A673 (cell line): ENCODE measurements around the gene PSMD8. TPM values are rescaled to one million over a fixed set of nuclear protein-coding genes. Genes with fewer than 3 reads are reported as not detected.
"Not testable (repeated sequence)": the region's sequence is repeated elsewhere in the genome, so short reads cannot be mapped to it uniquely, and the experiment has no call there.

Experiments used
- BruUV-seq: library from RNA; stranded (reverse); fragments of 400-500 nt; replicated peaks from 2 replicates; lab custom pipeline; 2021; lab: Mats Ljungman, UMichigan
- CTCF ChIA-PET: fragments of 300-600 bp; sonication (Branson Sonifier 250); formaldehyde crosslinking; loops from one replicate; lab custom pipeline; 2022; ENCODE audit warnings: antibody characterized with exemption; lab: Charles Lee
- POLR2A ChIA-PET: fragments of 300-600 bp; sonication (Branson Sonifier 250); formaldehyde crosslinking; loops from one replicate; lab custom pipeline; 2022; ENCODE audit warnings: antibody characterized with exemption; ENCODE audit not compliant: low non-redundant PET; lab: Charles Lee
- DNase-seq: peaks from one replicate; pipeline ENCODE4 v3.0.0-alpha.2; 2015; ENCODE audit warnings: low spot score
- H3K27ac ChIP-seq: fragments of 200-600 bp; sonication (generic); 2 replicates; pipeline ENCODE4 v1.5.1; 2016; ENCODE audit warnings: mixed run types, low read depth, mild to moderate bottlenecking, mixed read lengths, antibody characterized with exemption, low read length; ENCODE audit not compliant: poor library complexity, severe bottlenecking
- H3K27me3 ChIP-seq: fragments of 200-600 bp; sonication (generic); replicated peaks from 2 replicates; pipeline ENCODE4 v1.6.1; 2017; ENCODE audit warnings: mixed run types, low read depth, mild to moderate bottlenecking, mixed read lengths, antibody characterized with exemption, low read length; ENCODE audit not compliant: insufficient read depth, poor library complexity
- H3K36me3 ChIP-seq: fragments of 200-600 bp; sonication (generic); 2 replicates; pipeline ENCODE4 v1.6.1; 2016; ENCODE audit warnings: mixed run types, mild to moderate bottlenecking, mixed read lengths, antibody characterized with exemption, low read length; ENCODE audit not compliant: insufficient read depth, poor library complexity, severe bottlenecking
- H3K4me1 ChIP-seq: fragments of 200-600 bp; sonication (generic); 2 replicates; pipeline ENCODE4 v1.6.1; 2017; ENCODE audit warnings: mixed run types, mild to moderate bottlenecking, mixed read lengths, antibody characterized with exemption, low read length; ENCODE audit not compliant: insufficient read depth, poor library complexity, severe bottlenecking
- H3K4me3 ChIP-seq: fragments of 200-600 bp; sonication (generic); 2 replicates; pipeline ENCODE4 v1.5.1; 2016; ENCODE audit warnings: low read depth, mixed run types, mild to moderate bottlenecking, mixed read lengths, low read length; ENCODE audit not compliant: poor library complexity, severe bottlenecking
- H3K9me3 ChIP-seq: fragments of 200-600 bp; sonication (generic); 2 replicates; pipeline ENCODE4 v1.6.1; 2016; ENCODE audit warnings: mixed run types, low read depth, mild to moderate bottlenecking, mixed read lengths, antibody characterized with exemption, low read length; ENCODE audit not compliant: poor library complexity, severe bottlenecking
- CTCF ChIP-seq: fragments of 300-800, 200-600 bp; sonication (generic); conservative IDR thresholded peaks from 2 replicates; pipeline ENCODE4 v1.5.1; 2017; ENCODE audit warnings: low read depth, mild to moderate bottlenecking, antibody characterized with exemption, low read length, moderate library complexity, mixed read lengths
- EZH2 ChIP-seq: fragments of 200-600 bp; sonication (generic); IDR thresholded peaks from 2 replicates; pipeline ENCODE4 v1.6.1; 2017; ENCODE audit warnings: borderline replicate concordance, low read depth, mild to moderate bottlenecking, mixed read lengths, antibody characterized with exemption, low read length; ENCODE audit not compliant: poor library complexity, severe bottlenecking
- intact Hi-C: fragments of 100-400 bp; cut with micrococcal nuclease; formaldehyde crosslinking; loops from one replicate; pipeline ENCODE4 v1.10.0; 2022; ENCODE audit not compliant: unreplicated experiment
- total RNA-seq: library from RNA; stranded (reverse); gene quantifications from 2 replicates; pipeline ENCODE4 v1.2.3, GENCODE V29; 2021

PSMD8 gene
- total RNA-seq, 1 experiment from 2014 or later = 321 TPM

GRCh38 chr19:38404858-38405257 lies 30.5 kb downstream of the PSMD8 start:
- H3K27me3 ChIP-seq = no peaks in the 10 kb centered on the region
- no peaks in the 10 kb centered on the region for H3K36me3 ChIP-seq
- BruUV-seq = no TSS peak
- intact Hi-C loops = loop anchor here (10.0 kb wide), 1 partner anchor 170 kb away; no protein-coding TSS in a partner anchor
- no peaks in the 10 kb centered on the region for H3K4me1 ChIP-seq
- no peak overlapping the region for H3K4me3 ChIP-seq
- DNase-seq = no peak
- no peak for TF ChIP-seq EZH2
- no peak for TF ChIP-seq CTCF
- ChIA-PET CTCF (no interaction called here), POLR2A (no interaction called here)
- H3K9me3 ChIP-seq = no peaks in the 10 kb centered on the region
- no peak overlapping the region for H3K27ac ChIP-seq

- BruUV-seq = no TSS peak
- Histone ChIP-seq H3K27ac (no peak overlapping the region), H3K27me3 (no peaks in the 10 kb centered on the region), H3K36me3 (no peaks in the 10 kb centered on the region), H3K9me3 (no peaks in the 10 kb centered on the region), H3K4me1 (no peaks in the 10 kb centered on the region), H3K4me3 (no peak overlapping the region)
- CTCF ChIA-PET = no interaction called here
- DNase-seq = no peak
- POLR2A ChIA-PET = no interaction called here
- no peak for TF ChIP-seq CTCF
- intact Hi-C loops = loop anchor here (10.0 kb wide), 1 partner anchor 170 kb away; no protein-coding TSS in a partner anchor
Observed at GRCh38 chr19:38405276-38405675, 30.9 kb downstream of the PSMD8 start.

GRCh38 chr19:38409631-38410133 lies 35.3 kb downstream of the PSMD8 start:
- ChIA-PET POLR2A (interaction anchor here (0.6 kb wide), 2 partner anchors 9 to 532 kb away, joined by 3 to 6 read pairs; no protein-coding TSS in a partner anchor), CTCF (no interaction called here)
- no peak for TF ChIP-seq CTCF
- no peak for TF ChIP-seq EZH2
- no TSS peak for BruUV-seq
- no peak overlapping the region for H3K4me3 ChIP-seq
- H3K27ac ChIP-seq = no peak overlapping the region
- intact Hi-C loops = loop anchor here (10.0 kb wide), 1 partner anchor 175 kb away; no protein-coding TSS in a partner anchor
- H3K27me3 ChIP-seq = no peaks in the 10 kb centered on the region
- no peaks in the 10 kb centered on the region for H3K36me3 ChIP-seq
- no peaks in the 10 kb centered on the region for H3K9me3 ChIP-seq
- H3K4me1 ChIP-seq = no peaks in the 10 kb centered on the region
- DNase-seq = no peak

GRCh38 chr19:38410407-38410806 lies 36.0 kb downstream of the PSMD8 start:
- H3K4me1 ChIP-seq, H3K9me3 ChIP-seq, POLR2A ChIA-PET, H3K27me3 ChIP-seq, BruUV-seq, H3K4me3 ChIP-seq, DNase-seq, intact Hi-C loops, H3K36me3 ChIP-seq, H3K27ac ChIP-seq, CTCF ChIA-PET: not testable (repeated sequence)
